Pons (tissue), 1 donor: ENCODE data around the gene MAP2K7.

ENCODE experiments used
- DNase-seq: peaks from one replicate; pipeline ENCODE4 v3.0.0-alpha.2; 2016; ENCODE audit warnings: low spot score

Gene MAP2K7

DNA sequence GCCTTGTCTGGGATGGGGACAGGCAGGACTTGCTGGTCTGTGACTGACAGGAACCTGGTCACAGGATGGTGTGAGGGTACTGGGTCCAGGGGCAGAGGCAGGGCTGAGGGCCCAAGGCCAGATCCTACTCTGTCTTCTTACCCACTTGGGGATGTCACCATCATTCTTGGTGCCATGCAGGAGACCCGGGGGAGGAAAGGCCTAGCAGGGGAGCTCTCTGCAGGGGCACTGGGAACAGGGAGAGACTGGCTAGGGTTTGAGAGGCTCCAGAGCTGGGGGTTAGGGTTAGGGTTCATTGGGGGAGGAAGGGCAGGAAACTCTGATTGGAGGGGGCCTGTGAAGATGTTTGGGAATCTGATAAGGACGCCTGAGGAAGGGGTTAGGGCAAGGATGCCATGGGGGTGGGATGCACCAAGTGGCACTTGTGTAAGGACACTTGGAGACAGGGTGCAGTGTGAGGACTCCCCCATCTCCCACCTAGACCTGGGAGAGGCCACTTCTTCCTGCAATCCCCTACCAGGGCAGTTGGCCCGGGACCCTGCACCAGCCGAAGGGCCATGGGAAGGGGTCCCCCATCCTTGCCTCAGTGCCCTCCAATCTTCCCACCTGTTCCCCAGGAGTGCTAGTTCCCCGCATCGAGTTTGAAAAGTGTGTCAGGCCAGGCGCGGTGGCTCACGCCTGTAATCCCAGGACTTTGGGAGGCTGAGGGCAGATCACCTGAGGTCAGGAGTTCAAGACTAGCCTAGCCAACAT lies 36.4 kb upstream of the MAP2K7 start:
- DNase-seq: no peak

DNA sequence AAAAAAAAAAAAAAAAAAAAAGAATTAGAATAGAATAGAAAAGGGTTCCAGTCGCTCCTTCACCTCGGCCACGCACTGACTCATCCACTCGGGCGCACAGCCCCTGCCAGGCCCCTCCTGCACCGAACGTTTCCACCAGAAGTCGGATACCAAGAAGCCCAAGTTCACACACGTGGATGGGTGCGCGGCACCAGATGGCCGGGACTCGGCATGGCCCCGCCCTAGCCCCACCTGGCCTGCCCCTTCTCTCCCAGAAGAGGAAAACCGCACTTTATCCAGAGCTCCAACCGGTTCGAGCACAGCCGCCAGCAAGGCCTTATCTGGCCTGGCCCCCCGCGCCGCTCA lies 35.4 kb upstream of the MAP2K7 start:
- DNase-seq: no peak

- DNase-seq: no peak
Observed at GRCh38 chr19:7868671-7869452, 34.8 kb upstream of the MAP2K7 start.

GRCh38 chr19:7869453-7869909 lies 34.2 kb upstream of the MAP2K7 start:
- DNase-seq: no peak

DNA sequence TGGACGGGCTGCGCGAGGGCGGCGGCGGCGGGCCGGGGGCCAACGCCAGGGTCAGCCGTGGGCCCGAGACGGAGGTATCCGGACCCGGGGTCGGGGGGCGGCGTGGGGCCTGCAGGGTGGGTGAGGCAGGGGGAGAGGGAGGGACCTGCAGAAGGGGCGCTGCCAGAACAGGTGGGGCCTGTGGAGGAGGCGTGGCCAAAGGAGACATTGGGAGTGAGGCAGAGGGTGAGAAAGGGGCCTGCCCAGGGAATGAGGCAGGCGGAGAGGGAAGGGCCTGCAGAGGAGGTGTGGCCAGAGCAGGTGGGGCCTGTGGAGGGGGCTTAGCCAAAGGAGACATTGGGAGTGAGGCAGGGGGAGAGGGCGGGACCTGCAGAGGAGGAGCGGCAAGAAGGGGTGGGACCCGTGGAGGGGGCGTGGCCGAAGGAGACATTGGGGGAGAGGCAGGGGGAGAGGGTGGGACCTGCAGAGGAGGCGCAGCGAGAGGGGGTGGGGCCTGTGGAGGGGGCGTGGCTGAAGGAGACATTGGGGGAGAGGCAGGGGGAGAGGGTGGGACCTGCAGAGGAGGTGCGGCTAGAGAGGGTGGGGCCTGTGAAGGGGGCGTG lies 33.7 kb upstream of the MAP2K7 start:
- no peak for DNase-seq

- DNase-seq: no peak
Observed at GRCh38 chr19:7870571-7871436, 32.9 kb upstream of the MAP2K7 start.

- peak; percentile 54 for DNase-seq
Observed at GRCh38 chr19:7871437-7872305, 32.0 kb upstream of the MAP2K7 start.

- no peak for DNase-seq
Observed at GRCh38 chr19:7872306-7873204, 31.1 kb upstream of the MAP2K7 start.

- DNase-seq: no peak
Observed at GRCh38 chr19:7873304-7874075, 30.2 kb upstream of the MAP2K7 start.

DNA sequence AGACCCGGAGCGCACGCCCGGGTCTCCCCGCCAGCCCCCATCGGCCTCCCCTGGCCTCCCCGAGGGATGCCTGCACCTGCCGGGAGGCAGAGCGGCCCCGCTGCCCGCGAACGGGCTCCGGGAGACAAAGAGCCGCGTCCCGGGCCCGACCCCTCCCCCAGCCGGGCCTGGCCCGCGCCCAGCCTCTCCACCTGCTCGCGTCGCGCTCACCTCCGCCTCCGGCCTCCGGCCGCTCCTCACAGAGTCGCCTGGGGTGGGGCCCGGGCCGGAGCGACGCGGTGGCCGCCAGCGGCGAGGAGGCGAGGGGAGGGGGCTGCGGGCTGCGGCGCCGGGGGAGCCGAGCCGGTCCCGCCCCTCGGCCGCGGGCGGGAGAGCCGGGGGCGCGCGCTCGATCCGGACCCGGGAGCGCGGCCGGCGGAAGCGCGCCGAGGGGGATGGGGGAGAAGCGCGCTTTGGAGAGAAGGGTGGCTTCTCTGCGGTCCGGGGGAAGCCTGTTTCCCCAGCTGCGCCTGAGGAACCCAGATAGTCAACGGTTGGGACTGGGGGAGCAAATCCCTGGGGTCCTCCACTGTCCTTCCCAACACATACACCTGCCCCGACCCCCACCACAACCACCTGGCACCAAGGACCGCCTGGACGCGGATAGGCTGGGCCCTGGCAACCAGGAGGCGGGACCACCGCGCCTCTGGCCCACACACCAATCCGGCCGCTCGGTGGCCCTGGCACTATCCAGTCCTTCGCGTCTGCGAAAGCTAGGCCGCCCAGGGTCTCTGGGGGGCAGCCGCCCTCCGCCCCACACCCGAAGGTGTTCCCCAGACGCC lies 29.4 kb upstream of the MAP2K7 start, which contains the start of gene PRR36:
TSS of gene PRR36 (minus strand) at position 315 of the 821 bp plus-strand sequence. CDS start 701 bp downstream, outside the sequence.
- DNase-seq: no peak

- DNase-seq: no peak
Observed at GRCh38 chr19:7874897-7875273, 28.8 kb upstream of the MAP2K7 start.

GRCh38 chr19:7877249-7877836 lies 26.3 kb upstream of the MAP2K7 start:
- no peak for DNase-seq

- DNase-seq: no peak
Observed at GRCh38 chr19:7879111-7879807, 24.4 kb upstream of the MAP2K7 start.

GRCh38 chr19:7879836-7880235 lies 23.8 kb upstream of the MAP2K7 start:
- no peak for DNase-seq

DNA sequence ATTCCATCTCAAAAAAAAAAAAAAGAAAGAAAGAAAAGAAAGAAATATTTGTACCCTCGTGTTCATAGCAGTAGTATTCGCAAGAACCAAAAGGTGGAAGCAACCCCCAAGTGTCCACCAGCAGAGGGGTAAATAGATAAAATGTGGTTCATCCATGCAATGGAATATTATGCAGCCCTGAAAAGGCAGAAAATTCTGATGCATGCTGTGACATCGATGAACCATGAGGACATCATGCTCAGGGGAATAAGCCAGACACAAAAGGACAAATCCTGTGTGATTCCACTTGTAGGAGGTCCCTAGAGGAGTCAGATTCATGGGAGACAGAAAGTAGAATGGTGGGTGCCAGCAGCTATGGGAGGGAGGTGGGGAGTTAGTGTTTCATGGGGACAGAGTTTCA lies 21.8 kb upstream of the MAP2K7 start:
- DNase-seq: no peak

DNA sequence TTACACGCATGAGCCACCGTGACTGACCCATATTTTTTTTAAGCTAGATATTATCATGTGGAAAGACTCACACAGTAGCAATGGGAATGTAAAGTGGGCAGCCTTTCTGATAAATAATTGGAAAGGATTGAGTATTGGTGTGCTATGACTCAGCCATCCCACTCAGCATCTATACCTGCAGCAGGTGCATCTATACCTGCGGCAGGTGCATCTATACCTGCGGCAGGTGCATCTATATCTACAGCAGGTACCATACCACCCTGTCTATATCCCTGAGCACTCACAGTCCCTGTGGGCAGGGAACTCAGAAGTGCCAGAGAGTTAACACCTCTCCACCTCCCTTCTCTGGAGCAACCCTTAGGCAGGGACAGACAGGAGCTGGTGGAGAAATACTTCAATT lies 20.6 kb upstream of the MAP2K7 start:
- DNase-seq: no peak
